Measurements from ENCODE around the gene VPS37B.

Gene VPS37B

DNA sequence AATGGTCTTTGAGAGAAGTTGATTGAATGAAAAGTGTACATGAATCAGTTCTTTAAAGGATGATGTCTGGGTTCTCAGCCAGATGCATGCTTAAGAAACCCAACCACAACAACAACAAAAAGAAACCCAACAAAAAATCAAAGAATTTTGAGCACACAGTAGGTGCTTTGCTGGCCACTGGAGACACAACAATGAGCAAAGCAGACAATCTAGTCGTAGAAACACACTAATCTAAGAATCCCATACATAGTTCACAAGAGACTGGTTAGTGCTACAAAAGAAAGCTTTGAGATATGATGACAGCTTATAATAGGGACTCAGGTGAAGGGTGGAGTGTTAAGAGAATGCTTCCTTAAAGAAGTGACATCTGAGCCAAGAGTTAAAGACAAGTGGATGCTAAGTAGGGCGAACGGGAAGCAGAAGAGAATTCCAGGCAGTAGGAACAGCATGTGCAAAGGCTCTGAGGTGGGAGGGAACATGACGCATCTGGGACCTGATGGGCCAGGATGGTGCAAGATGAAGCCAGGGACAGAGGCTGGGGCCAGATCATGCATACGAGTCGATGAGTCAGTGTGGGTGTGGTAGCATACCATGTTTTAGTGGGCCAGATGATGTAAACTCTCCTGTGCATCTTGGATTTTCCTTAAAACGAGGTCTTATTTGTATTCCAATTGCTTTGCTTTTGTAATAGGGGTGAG lies 65.3 kb downstream of the VPS37B start:
- Histone ChIP-seq H3K4me3 (no peak overlapping the region), H3K27ac (no peak overlapping the region)
- TF ChIP-seq, protein P1, sequence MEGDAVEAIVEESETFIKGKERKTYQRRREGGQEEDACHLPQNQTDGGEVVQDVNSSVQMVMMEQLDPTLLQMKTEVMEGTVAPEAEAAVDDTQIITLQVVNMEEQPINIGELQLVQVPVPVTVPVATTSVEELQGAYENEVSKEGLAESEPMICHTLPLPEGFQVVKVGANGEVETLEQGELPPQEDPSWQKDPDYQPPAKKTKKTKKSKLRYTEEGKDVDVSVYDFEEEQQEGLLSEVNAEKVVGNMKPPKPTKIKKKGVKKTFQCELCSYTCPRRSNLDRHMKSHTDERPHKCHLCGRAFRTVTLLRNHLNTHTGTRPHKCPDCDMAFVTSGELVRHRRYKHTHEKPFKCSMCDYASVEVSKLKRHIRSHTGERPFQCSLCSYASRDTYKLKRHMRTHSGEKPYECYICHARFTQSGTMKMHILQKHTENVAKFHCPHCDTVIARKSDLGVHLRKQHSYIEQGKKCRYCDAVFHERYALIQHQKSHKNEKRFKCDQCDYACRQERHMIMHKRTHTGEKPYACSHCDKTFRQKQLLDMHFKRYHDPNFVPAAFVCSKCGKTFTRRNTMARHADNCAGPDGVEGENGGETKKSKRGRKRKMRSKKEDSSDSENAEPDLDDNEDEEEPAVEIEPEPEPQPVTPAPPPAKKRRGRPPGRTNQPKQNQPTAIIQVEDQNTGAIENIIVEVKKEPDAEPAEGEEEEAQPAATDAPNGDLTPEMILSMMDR (IDR thresholded peaks at IDR 0.05), result no peak
- no peak for DNase-seq (ENCODE audit: low spot score)

DNA sequence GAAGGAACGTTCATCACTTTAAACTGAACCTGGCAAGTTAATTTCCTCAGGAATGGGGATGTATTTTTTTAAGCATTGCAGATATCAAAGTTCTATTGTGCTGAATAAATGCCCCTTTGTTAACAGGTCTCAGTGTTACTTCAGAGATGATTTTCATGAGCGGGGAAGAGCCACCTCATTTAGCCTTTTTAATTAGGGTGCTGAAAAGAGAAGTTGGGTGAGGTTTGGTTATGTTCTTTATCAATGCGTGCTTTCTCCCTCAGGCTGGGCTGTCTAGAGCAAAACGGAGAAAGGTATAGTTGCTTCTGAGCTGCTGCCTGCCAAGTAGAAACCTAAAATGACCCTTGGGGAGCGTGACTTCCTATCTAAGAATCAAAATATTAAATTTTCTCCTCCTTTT lies 68.7 kb downstream of the VPS37B start:
- no peak for DNase-seq (ENCODE audit: low spot score)
- no peak overlapping the region for H3K27ac ChIP-seq
- H3K4me3 ChIP-seq, result no peak overlapping the region
- TF ChIP-seq, protein P1 (IDR thresholded peaks at IDR 0.05), result no peak

DNA sequence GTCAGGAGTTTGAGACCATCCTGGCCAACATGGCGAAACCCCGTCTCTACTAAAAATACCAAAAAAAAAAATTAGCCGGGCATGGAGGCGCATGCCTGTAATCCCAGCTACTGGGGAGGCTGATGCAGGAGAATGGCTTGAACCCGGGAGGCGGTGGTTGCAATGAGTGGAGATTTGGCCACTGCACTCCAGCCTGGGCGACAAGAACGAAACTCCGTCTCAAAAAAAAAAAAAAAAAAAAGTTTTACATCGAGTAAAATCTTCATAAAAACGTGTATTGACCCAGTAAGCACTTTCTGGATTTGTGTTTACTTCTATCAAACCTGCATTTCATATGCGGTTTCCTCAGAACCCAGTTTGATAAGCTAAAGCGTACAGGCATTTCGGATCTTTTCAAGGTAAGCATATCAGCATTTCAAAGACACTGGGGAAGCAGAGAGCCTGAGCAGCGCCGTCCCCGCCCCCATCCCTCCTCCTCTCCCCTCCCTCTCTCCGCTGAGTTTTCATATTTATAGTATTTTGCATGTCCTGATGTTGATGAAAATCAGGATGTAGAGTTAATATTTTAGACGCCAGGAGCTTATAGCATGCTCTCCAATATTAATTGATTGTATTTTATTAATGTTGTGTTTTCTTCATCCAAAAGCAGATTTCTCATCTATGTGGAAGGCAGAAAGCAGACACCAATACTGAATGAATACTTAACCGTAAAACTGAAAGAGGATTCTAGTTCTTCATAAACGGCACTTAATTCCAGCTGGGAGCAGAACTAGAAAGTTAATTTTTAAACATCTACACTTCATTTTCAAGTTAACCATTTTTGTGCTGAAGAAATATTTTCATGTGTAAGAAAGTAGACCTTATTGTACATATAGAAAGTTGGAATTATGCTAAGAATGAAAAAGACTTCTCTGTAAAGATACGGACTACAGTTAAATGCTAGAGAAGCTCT lies 69.9 kb downstream of the VPS37B start:
- no peak overlapping the region for H3K27ac ChIP-seq
- TF ChIP-seq, protein P1 (IDR thresholded peaks at IDR 0.05), result no peak
- DNase-seq (ENCODE audit: low spot score), result no peak
- H3K4me3 ChIP-seq, result peak overlapping the region; percentile 63

GRCh38 chr12:122823429-122823828 lies 72.5 kb downstream of the VPS37B start:
- no peak for DNase-seq (ENCODE audit: low spot score)
- H3K4me3 ChIP-seq, result no peak overlapping the region
- no peak overlapping the region for H3K27ac ChIP-seq

DNA sequence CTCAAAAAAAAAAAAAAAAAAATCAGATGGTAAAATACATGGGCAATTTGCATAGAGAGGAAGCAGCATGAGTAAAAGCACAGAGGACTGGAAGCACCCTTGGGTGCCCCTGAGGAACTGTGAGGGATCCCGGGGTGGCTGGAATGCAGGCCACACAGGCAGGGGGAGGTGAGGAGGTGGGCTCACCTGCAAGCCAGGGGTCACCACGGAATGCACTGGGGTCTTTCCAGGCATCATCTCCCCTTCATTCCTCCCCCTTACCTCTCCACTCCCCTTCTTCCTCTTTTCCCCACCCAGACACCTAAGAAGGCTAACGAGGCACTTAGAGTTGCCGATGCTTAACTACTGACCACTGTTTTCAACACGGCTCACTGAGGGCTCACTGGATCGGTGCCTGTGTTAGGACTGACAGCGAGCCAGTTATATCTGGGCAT lies 75.1 kb downstream of the VPS37B start:
- TF ChIP-seq, protein P1 (IDR thresholded peaks at IDR 0.05), result no peak
- DNase-seq (ENCODE audit: low spot score), result no peak
- Histone ChIP-seq H3K4me3 (no peak overlapping the region), H3K27ac (no peak overlapping the region)

More at GRCh38 chr12:122823429-122823828, 72.5 kb downstream of the VPS37B start:
- TF ChIP-seq, protein P1 (IDR thresholded peaks at IDR 0.05), result no peak

DNA sequence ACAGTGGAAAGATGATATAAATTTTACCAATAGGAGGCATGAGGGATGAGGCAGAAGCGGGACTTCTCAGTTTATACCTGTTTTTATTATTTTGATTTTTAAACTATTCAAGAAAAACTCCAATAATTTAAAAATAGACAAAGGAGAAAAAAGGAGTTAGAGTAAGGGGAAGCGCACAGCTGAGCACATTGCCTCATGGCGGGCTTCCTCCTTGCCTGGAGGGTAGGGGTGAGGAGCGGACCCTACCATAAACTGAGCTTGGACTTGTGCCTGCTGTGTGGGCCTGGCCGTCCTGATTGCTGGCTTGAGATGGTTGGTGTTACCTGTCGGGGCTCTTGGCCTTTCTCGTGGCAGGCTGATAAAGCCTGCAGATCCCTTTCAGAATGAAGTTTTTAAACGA lies 75.8 kb downstream of the VPS37B start:
- Histone ChIP-seq H3K4me3 (no peak overlapping the region), H3K27ac (no peak overlapping the region)
- TF ChIP-seq, protein P1 (IDR thresholded peaks at IDR 0.05), result no peak
- no peak for DNase-seq (ENCODE audit: low spot score)
